NCI-H2081 treated with DMSO at 0.1 percent for 48 hours (cell line): ENCODE data around the gene RINL.
"Not testable (repeated sequence)": the region's sequence is repeated elsewhere in the genome, so short reads cannot be mapped to it uniquely, and the experiment has no call there.

Experiments used
- DNase-seq: peaks from one replicate; lab custom pipeline; 2025; lab: John Stamatoyannopoulos, UW

RINL gene

DNA sequence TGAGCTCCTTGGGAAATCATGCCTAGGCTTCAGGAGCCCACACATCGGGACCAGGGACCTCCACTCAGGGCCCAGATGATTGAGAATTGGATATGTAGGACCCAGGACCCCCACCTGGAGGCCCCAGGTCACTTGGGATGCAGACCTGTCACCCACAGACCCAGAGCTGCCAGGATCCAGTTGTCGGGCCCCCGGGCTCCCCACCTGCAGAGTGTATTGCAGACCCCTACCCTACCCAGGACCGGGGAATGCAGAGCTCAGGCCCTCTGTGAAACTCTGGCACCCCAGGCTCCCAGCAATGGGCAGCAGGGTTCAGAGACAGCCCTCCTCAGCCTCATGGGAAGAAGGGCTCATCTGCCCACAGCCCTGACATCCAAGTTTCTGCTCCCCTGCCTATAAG, 27.5 kb upstream of the RINL start:
- no peak for DNase-seq

DNA sequence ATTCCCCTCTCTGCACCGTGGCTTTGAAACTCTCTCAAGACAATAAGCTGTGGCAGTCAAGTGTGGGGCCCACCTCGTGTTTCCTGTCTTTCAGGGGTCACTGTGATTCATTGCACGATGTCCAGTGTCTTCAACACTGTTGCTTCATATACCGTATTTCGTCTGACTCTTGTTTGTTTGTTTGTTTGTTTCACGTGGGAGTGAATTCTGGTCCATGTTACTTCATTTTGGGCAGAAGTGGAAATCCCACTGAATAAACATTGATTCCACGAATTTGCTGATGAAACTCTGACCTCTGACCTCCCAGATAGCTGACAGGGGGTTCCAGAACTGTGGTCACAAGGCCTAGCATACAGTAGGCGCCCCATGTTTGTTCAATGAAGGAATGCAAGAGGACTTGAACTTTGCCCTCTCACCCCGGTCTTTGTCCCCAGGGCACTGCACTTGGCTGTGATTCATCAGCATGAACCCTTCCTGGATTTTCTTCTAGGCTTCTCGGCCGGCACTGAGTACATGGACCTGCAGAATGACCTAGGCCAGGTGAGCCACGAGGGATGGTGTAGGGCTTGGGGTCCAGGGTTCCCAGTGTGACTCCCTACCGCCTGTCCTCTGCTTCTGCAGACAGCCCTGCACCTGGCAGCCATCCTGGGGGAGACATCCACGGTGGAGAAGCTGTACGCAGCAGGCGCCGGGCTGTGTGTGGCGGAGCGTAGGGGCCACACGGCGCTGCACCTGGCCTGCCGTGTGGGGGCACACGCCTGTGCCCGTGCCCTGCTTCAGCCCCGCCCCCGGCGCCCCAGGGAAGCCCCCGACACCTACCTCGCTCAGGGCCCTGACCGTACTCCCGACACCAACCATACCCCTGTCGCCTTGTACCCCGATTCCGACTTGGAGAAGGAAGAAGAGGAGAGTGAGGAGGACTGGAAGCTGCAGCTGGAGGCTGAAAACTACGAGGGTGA, 26.8 kb upstream of the RINL start:
- no peak for DNase-seq

DNA sequence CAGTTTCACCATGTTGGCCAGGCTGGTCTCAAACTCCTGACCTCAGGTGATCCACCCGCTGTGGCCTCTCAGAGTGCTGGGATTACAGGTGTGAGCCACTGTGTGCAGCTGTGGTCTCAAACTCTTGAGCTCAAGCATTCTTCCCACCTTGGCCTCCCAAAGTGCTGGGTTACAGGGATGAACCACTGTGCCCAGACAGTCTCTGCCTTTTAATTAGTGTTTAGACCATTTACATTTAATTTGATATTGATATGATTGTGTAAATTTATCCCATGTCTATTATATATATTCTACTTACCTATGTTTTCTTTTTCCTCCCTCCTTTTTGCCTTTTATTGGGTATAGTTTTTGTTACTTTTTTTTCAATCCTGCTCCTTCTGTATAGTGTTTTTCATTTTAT, 23.6 kb upstream of the RINL start:
- no peak for DNase-seq

DNA sequence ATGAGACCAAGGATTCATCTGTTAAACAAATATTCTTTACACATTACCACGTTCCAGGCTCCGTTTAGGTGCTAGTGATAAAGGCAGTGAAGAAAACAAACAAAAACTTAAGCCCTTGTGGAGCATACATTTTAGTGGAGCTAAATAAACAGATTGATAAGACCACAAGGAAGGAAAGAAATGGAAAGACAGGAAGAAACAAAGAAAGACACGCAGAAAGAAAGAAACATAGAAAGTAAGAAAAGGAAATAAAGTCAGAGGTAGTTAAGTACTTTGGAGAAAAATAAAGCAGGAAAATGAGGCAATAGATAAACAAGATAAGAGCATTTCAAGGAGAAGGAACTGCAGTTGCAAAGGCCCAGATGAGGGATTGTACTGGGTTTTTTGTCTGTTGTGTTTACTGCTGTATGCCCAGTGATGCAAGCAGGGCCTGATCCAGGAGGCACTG, 22.7 kb upstream of the RINL start:
- no peak for DNase-seq

DNA sequence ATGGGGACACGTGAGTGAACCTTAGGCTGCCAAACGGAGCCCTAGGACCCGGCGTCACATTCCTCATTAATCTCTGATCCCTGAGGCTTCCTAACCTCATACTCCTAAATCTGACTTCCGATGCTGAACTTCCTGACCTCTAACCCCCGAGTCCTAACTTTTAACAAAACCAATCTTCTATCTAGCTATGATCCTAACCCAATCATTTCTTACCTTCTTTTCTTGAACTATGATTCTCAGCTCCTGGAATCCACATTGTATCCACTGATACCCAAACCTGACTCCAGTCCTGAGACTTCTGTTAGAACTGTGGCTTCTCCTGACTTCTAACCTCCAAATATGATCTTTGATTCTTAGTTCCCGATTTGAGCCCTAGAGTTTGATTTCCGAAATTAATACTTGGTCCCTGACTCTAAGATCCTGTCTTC, 22.1 kb upstream of the RINL start:
- peak; percentile 38 for DNase-seq

DNA sequence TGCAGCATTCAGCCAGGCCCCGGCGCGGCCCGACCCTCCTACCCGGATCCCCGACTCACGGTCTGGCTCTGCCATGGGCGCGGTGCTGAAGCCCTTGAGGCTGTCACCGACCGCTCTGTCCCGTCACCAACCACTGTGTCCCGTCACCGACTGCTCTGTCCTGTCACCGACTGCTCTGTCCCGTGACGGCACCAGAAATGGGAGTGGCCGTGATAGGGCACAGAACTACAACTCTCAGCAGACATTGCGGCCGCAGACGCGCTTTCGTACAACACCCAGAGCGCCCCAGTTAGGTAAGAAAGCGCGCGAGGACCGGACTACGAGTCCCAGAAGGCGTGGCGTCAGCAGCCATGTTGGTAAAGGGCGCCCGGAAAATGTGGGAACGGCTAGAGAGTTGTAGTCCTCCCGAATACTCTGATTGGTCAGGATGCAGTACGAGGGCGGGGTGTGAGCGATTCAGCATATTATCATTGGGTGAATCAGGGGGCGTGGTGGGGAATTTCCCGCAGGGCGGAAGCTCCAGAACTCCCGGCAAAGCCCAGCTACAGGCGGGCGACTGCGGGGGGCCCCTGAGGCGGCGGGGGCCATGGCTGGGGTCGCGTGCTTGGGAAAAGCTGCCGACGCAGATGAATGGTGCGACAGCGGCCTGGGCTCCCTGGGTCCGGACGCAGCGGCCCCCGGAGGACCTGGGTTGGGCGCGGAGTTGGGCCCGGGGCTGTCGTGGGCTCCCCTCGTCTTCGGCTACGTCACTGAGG, 21.5 kb upstream of the RINL start, which contains the start of the genes NFKBIB and SIRT2:
Gene NFKBIB (plus strand): TSS at position 523 of the 755 bp plus-strand sequence. CDS start 64 bp downstream, at position 587.
Gene SIRT2 (minus strand): TSS at position 172 of the 755 bp plus-strand sequence. CDS start 97 bp downstream, at position 75.
- peak; percentile 96 for DNase-seq

DNA sequence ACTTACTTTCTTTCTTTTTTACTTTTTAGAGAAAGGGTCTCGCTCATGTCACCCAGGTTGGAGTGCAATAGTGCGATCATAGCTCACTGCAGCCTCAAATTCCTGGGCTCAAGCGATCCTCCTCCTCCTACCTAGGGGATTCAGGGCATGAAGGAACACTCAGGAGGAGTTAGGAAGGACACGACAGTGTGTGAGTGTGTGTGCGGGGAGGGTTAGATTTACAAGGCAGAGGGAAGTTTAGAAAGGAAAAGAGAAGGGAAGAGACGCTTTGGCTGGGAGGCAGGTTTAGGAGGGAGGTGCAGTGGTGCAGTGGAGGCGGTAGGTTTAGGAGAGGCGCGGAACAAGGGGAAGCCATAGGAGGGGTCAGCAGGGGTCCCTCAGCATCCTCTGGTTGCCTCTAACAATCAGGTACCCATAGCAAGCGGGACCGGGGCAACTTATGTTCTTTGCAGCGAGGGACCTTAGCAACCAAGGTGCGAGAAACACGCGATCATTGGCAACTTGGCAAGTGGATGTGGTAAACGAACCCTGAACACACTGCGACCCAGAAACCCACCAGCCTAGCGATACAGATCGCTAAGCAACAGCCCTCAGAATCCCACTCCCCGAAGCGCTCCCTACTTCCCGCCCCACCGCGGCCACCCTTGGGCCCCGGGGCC, 20.8 kb upstream of the RINL start:
- no peak for DNase-seq

DNA sequence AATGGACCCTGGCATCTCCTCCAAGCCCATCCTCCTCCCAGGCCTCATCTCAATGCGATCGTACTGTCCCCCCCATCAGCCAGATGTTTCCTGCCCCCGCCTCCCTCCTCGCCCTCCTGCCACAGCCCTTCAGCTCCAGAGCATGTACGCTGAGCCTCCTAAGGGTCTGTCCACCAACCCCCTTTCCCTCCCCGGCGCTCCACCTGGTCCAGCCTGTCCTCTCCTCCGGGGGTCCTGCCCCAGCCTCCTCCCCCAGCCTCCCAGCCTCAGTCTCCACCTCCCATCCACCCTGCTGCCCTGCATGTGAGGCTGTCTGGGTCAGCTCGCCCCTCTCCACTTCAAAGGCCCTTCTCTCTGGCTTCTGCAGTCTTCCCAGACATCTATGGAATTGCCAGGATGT, 16.9 kb upstream of the RINL start:
- no peak for DNase-seq

DNA sequence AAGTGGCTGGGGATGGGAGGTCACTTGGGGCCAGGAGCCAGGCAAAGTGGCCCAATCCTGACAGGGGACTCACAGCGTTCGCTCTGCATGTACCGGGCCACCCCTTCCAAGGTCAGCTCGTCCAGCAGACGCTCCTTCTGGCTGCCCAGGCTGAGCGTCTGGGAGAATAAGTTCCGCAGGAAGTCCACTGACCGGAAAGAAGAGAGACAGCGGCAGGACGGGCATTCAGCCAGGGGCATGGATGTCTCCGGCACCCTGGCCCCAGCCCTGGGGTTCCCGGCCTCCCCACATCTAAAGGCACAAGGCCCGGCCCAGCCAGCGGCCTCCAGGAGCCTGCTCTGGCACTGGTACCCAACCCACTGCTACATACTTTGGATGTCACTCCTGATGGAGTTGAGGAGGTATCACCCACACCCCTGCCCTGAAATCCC, 15.3 kb upstream of the RINL start:
- no peak for DNase-seq

DNA sequence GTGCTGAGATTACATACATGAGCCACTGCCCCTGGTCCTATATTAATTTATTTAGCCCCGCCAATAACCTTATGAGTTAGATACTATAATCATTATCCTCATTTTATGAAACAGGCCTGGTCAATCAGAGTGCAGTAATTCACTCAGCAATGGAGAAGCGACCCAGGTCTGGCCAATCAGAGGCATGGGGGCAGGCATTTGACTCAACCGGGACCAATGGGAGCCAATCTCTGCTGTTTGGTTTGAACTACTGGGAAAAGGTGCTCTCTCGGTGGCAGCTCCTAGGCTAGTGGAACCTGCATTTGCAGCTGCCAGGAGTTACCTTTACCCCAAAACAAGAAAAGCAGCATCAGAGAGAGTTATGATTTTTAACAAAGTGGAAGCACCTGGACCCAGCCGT, 14.8 kb upstream of the RINL start:
- no peak for DNase-seq

DNA sequence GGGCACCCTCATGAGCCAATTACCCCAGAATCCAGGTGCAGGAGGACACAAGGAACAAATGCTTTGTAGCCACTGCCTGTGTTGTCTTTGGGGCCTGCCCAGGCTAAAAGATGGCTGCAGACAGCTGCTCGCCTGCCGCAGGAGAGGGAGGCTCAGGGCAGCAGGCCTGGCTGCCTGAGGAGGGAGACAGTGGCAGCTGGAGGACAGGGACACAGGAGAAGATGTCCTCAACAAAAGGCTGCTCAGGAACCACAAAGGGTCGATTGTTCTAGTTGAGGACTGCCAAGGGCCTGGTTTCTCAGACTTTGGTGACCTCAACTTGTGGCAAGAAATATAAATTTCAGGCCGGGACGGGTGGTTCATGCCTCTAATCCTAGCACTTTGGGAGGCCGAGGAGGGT, 13.7 kb upstream of the RINL start:
- DNase-seq: no peak

DNA sequence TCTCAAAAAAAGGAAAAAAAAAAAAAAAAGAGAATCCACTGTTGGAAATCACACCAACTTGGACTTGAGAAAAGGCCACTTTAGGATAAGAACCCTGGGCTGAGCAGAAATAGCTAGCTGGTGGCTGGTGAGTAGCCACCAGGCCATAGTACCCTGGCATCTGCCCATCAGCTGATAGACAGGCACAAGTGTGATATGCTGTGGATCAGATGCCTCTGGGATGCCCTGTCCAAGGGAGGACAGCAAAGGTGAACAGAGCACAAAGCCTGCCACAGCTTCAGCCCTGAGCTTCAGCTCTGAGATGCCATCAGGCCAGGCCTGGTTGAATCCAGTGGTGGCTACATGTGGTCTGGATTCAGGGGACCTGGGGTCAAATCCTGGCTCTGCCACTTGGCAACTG, 12.6 kb upstream of the RINL start:
- no peak for DNase-seq

DNA sequence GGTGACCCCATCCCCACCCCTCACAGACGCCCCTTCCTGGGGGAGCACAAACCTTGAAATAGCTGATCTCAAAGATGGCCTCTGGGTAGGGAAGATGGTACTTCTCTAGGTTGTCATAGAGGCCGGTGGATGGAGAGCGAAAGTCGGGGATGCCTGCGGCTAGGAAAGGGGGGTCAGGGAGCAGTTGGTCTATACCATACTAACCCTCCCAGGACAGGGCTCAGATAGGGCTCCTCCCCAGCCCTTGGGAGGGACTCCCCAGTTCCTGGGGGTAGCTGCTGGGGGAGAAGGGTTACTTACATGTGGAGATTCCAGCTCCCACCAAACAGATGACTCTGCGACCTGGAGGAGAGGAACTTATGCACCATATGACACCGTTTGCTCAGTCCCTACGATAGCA, 11.7 kb upstream of the RINL start:
- no peak for DNase-seq

DNA sequence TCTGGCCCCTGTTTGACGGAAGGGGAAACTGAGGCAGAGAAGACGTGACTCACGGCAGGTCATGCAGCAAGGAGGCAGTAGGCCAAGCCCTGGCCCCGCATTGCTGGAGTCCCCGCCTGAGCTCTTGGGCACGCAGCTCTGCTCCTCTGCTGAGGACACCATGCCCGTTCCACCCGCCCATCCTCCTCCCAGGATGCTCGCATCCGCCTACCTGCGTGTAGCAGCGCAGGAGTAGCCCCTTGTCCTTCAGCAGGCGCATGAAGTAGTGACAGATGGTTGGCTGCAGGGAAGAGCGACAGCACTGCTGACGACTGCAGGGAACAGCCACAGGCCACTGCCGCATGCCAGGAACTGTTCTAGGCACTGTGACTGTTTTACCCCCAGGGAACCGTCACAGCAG, 10.8 kb upstream of the RINL start:
- no peak for DNase-seq

DNA sequence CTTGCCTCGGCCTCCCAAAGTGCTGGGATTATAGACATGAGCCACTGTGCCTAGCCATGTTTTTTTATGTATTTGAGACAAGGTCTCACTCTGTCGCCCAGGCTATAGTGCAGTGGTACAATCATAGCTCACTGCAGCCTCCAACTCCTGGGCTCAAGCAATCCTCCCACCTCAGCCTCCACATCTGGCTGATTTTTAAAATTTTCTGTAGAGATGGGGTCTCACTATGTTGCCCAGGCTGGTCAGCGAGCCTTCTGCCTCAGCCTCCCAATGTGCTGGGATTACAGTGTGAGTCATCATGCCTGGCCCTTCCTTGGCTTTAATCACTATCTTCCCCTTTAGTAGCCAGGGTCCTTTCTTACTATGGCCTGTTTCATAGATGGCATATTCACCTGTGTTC, 6.6 kb upstream of the RINL start:
- DNase-seq: not testable (repeated sequence)

DNA sequence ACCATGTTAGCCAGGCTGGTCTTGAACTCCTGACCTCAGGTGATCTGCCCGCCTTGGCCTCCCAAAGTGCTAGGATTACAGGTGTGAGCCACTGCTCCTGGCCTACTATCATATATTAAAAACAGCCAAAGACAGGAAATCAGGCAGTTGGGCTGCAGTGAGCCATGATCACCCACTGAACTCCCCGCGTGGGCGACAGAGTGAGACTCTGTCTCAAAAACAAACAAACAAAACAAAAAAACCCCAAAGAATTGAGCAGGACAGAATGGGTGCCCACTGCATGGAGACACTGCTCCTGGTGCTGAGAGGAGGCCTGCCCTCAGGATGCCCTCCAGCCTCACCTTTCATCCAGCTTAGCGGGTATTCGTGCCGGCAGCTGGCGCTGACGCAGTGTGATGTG, 5.2 kb upstream of the RINL start:
- DNase-seq: no peak

DNA sequence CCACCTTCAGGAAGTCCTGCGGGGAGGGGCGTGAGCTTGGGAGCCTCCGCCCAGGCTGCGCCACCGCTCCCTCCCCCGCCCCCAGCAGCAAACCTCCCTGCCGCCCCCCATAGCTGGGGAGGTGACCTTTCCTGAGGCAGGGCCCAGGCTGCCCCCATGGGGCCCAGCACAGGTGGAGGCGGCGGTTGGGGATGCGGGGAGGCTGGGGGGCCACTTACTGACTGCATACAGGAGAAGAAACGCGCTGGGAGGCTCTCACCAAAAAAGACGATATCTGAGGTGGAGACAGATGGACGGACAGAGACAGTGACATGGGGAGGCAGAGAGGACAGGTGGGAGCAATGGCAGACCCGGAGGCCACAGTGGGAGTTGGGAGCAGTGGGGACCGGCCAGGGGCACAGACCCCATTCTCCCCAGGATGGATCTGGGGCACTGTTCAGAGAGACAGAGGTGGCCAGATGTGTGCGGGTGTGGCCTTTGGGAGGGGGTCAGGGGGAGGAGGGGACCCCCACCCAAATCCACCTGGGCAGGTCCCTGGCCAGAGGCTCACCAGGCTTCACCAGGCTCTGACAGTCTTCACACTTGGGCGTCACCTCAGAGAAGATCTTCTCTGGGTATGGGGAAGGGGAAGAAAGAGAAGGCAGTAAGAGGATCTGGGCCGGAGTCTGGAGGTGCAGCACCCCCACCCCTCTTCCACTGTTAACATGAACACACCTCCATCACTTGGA, 3.0 kb upstream of the RINL start:
- DNase-seq: no peak

DNA sequence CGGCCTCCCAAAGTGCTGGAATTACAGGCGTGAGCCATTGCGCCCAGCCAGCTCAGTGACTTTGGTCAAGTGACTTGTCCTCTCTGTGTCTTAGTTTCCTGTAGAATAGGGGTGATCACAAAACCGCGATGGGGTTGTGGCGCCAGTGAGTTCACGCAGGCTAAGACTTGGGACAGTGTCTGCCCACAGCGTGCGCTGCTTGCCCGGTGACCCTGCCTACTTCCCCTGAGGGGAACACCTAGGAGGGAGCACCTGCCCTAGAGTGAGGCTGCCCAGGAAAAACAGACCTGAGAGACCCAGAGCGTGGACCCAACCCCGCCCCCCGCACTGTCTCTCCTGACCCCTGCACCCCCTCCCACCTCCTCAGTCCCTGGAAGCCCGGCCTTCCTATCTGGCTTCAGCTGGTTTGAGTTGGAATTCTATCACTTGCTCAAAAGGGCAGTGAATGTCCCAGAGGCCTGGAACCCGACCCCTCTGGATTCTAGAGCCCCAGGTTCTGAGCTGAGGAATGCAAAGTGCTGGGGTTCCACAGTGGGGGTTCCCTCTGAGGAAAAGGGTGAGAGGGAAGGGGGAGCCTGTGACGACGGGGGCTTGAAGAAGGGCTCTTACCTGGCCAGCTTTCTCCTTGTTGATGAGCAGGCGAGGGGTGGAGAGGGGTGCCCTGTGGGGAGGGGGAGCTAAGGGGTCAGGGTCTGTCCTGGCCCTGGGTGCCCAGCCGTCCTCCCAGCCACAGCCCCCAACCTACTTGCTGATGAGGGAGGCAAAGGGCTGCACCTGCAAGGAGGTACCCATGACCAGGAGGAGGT, 2.2 kb upstream of the RINL start:
- no peak for DNase-seq

DNA sequence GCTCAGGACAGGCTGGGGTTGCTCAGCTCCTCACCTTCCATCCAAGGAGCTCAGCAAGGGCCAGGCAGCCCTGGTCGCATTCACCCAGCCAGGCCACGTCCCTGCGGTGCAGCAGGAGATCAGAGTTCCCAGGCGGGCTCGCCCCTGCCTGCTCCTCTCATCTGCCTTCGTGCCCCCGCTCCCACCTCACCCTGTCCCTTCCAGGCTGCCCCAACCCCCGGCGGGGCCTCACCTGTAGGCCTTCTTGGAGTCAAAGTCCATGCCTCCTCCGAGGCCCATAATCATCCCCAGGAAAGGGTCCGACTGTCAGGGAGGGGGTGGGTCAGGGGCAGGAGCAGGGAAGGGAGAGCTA, 1.3 kb upstream of the RINL start:
- no peak for DNase-seq

DNA sequence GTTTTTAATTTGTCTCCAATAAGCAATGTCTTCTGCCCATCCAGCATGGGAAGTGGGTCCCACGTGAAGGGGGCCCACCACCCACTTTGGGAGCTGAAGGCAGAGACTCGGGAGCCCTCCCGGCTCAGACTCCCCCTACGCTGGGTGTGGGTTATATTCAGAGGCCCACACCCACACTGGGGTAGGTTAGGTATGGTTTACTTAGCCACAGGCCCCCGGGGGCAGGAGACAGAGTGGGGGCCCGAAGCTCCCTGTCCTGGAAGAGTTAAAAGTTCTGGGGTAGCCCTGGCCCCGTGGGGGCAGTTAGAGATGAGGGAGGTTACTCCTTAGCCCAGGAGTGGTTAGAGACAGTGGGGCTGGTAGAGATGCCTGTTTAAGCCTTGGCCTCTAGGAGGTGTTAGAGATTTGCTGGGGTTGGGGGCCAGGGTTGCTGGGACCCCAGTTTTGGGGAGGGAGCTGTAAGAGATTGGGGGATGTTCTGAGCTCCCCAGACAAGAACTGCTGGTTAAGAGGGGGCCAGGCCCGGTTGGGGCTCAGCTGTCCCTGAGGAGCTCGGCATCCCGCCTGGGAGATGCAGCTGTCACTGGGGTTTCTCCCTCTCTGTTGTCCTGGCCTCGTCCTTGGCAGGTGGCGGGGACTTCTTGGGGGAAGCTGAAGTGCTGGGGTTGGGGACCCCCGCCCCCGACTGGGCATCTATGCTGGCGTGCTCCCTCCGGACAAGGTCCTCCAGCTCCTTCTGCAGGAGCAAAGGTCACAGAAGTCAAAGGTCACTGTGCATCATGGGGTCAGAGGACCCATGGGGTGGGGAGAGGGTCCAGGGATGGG, 712 bp upstream of the RINL start:
- no peak for DNase-seq
